Esophagus (tissue), 2 donors: ENCODE data around the gene CCDC192. TPM values are rescaled to one million over a fixed set of nuclear protein-coding genes. Genes with fewer than 3 reads are reported as not detected.

Experiments
- H3K27ac ChIP-seq, 2 donors: one replicate each; pipeline ENCODE4 v1.5.1; 2013; ENCODE audit warnings: low read depth in 2 of 2, mild to moderate bottlenecking in 2 of 2, inconsistent platforms in 1 of 2, low read length in 1 of 2, moderate library complexity in 1 of 2
- H3K27me3 ChIP-seq, 2 donors: one replicate each; pipeline ENCODE4 v1.6.1; 2013; ENCODE audit warnings: low read length in 2 of 2, control low read depth in 1 of 2, mild to moderate bottlenecking in 1 of 2; ENCODE audit not compliant: insufficient read depth in 2 of 2, control insufficient read depth in 1 of 2
- H3K36me3 ChIP-seq, 2 donors: one replicate each; pipeline ENCODE4 v1.6.1; 2013; ENCODE audit warnings: low read length in 1 of 2; ENCODE audit not compliant: control insufficient read depth in 2 of 2, insufficient read depth in 2 of 2
- H3K4me1 ChIP-seq, 2 donors: one replicate each; pipeline ENCODE4 v1.6.1; 2013; ENCODE audit warnings: low read length in 1 of 2; ENCODE audit not compliant: control insufficient read depth in 2 of 2, insufficient read depth in 2 of 2
- H3K4me3 ChIP-seq, 2 donors: one replicate each; pipeline ENCODE4 v1.5.1; 2013; ENCODE audit warnings: low read length in 2 of 2, mild to moderate bottlenecking in 2 of 2, low read depth in 1 of 2, moderate library complexity in 1 of 2
- H3K9me3 ChIP-seq, 2 donors: one replicate each; pipeline ENCODE4 v1.6.1; 2013; ENCODE audit warnings: mild to moderate bottlenecking in 2 of 2, low read depth in 1 of 2, low read length in 1 of 2, moderate library complexity in 1 of 2; ENCODE audit not compliant: control insufficient read depth in 2 of 2, insufficient read depth in 1 of 2
- WGBS, 2 donors: extraction: QIAGEN DNeasy Blood & Tissue Kit; methylation state at CpG; one replicate each; pipeline ENCODE4 v1.1.7; 2013; 5-methylcytosine and 5-hydroxymethylcytosine counted together
- polyA plus RNA-seq, 2 donors: library from polyadenylated mRNA; stranded (reverse); fragments of 200-250 nt; gene quantifications; one replicate each; pipeline ENCODE4 v1.2.3, GENCODE V29; 2013
- donor health status: healthy with polysubstance abuse.
- donor health status: Bipolar disorder and iron deficiency.

The CCDC192 gene
- polyA plus RNA-seq, 2 donors: not detected

- no peak overlapping the region for H3K4me3 ChIP-seq
Observed at GRCh38 chr5:127813633-127814587, 110.7 kb downstream of the CCDC192 start.

GRCh38 chr5:127814588-127814973 lies 111.4 kb downstream of the CCDC192 start:
- Histone ChIP-seq H3K9me3 (no peaks in the 10 kb centered on the region), H3K4me1 (peaks cover 0 to 3% of the 10 kb centered on the region in 2 donors), H3K4me3 (no peak overlapping the region), H3K36me3 (no peaks in the 10 kb centered on the region), H3K27me3 (no peaks in the 10 kb centered on the region), H3K27ac (no peak overlapping the region)
- WGBS, 2 donors: 71 to 84% methylated on average over 3 of the region's 3 CpGs

More at GRCh38 chr5:127813633-127814587, 110.7 kb downstream of the CCDC192 start:
- Histone ChIP-seq H3K27me3 (no peaks in the 10 kb centered on the region), H3K27ac (no peak overlapping the region), H3K4me1 (peaks cover 0 to 3% of the 10 kb centered on the region in 2 donors), H3K9me3 (no peaks in the 10 kb centered on the region), H3K36me3 (no peaks in the 10 kb centered on the region)
- 66% methylated on average over 4 of the region's 4 CpGs for WGBS, 2 donors

DNA sequence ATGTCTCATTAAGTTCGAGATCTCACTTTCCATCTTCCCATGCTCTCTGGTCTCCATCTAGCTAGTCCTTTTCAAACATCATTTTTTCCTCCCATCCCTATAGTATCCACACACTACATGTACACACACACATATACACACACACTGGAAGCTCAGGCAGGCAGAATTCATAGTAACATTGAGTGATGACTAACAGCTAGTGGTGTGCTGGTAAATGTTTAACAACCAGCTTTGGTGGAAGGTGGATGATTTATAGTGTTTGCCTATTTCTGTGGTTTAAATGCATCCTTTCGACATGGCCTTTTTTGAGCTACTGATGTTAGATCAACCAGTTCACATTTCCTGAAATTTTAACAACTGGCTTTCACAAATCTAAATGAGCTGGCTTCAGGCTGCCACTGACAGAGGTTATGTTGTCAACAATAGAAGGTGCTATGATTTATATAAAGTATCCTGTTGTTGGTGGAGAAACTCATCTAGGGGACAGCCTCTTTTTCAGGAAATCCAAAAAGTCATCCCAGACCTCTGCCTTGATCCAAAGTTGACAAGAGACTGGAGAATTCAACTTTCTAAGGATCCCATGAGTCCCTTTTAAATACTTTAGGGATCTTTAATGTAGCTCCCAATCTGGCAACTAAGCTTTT lies 117.8 kb downstream of the CCDC192 start:
- no peaks in the 10 kb centered on the region for H3K27me3 ChIP-seq
- no peaks in the 10 kb centered on the region for H3K9me3 ChIP-seq
- H3K4me1 ChIP-seq: no peaks in the 10 kb centered on the region
- no peaks in the 10 kb centered on the region for H3K36me3 ChIP-seq
- no peak overlapping the region for H3K4me3 ChIP-seq
- H3K27ac ChIP-seq: no peak overlapping the region
- 59 to 70% methylated on average over 2 of the region's 2 CpGs for WGBS, 2 donors

GRCh38 chr5:127821896-127822295 lies 118.7 kb downstream of the CCDC192 start:
- WGBS, 2 donors: 86 to 92% methylated on average over 3 of the region's 3 CpGs
- Histone ChIP-seq H3K27ac (no peak overlapping the region), H3K9me3 (no peaks in the 10 kb centered on the region), H3K27me3 (no peaks in the 10 kb centered on the region), H3K4me1 (no peaks in the 10 kb centered on the region), H3K36me3 (no peaks in the 10 kb centered on the region), H3K4me3 (no peak overlapping the region)

- Histone ChIP-seq H3K9me3 (no peaks in the 10 kb centered on the region), H3K27me3 (no peaks in the 10 kb centered on the region), H3K36me3 (no peaks in the 10 kb centered on the region), H3K27ac (no peak overlapping the region), H3K4me3 (no peak overlapping the region), H3K4me1 (no peaks in the 10 kb centered on the region)
- whole genome bisulfite sequencing, 2 donors: 71 to 84% methylated on average over 2 of the region's 2 CpGs
Observed at GRCh38 chr5:127824126-127824525, 120.9 kb downstream of the CCDC192 start.

DNA sequence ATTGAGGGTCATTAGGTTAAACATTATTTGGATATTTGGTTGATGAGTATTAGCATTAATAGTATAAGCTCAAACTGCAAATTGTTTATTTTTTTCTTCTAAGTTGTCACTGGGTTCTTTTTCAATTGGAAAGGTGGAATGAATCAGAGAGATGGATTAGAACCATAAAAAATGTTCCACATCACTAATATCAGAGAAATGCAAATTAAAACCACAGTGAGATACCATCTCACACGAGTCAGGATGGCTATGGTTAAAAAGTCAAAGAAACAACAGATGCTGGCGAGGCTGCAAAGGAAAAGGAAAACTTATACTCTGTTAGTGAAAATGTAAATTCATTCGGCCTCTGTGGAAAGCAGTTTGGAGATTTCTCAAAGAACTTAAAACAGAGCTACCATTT lies 122.8 kb downstream of the CCDC192 start:
- no peak overlapping the region for H3K4me3 ChIP-seq
- no peaks in the 10 kb centered on the region for H3K36me3 ChIP-seq
- H3K9me3 ChIP-seq: no peaks in the 10 kb centered on the region
- no peak overlapping the region for H3K27ac ChIP-seq
- no peaks in the 10 kb centered on the region for H3K4me1 ChIP-seq
- no peaks in the 10 kb centered on the region for H3K27me3 ChIP-seq
- 73 to 77% methylated on average over 3 of the region's 3 CpGs for WGBS, 2 donors

- H3K4me1 ChIP-seq: no peaks in the 10 kb centered on the region
- WGBS, 2 donors: 87 to 88% methylated on average over 6 of the region's 6 CpGs
Observed at GRCh38 chr5:127827451-127827850, 124.3 kb downstream of the CCDC192 start.

GRCh38 chr5:127830157-127830556 lies 127.0 kb downstream of the CCDC192 start:
- no peak overlapping the region for H3K27ac ChIP-seq
- H3K36me3 ChIP-seq: no peaks in the 10 kb centered on the region
- WGBS, 2 donors: 88 to 89% methylated on average over 3 of the region's 3 CpGs
- H3K4me1 ChIP-seq: no peaks in the 10 kb centered on the region
- no peaks in the 10 kb centered on the region for H3K9me3 ChIP-seq
- H3K27me3 ChIP-seq: no peaks in the 10 kb centered on the region
- no peak overlapping the region for H3K4me3 ChIP-seq

More at GRCh38 chr5:127827451-127827850, 124.3 kb downstream of the CCDC192 start:
- Histone ChIP-seq H3K4me3 (no peak overlapping the region), H3K36me3 (no peaks in the 10 kb centered on the region), H3K27me3 (no peaks in the 10 kb centered on the region), H3K9me3 (no peaks in the 10 kb centered on the region), H3K27ac (no peak overlapping the region)

DNA sequence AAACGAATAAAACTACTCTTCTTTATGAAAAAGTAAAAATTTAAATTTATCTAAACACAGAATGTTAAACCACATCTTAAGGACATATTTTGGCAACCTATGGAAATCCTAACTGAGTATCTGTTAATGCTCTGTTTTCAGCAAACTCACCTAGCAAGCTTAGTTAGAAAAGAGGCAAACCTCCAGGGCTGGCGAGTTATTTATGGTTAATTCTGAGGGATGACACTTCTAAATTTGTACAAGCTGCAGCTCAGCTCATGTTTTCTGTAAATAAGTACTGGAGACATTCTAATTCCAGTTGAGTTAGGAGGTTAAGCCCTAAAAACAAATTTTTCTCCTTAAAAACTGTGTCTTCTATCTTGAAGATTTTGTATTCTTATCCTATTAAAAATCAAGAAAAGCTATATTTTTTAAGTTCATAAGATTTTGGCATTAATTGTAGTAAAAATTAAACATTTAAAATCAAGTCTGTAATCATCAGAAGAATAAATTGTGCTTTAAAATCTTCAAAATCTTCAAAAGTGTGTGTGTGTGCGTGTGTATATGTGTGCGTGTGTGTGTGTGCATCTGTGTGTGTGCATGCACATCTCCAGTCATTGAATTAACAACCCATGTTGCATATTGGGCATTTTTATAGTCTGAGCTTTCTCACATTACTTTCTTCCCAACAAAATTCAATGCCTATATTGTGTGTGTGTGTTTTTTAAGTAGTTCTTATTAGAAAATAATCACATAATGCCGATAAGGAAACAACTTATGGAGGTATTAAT lies 127.8 kb downstream of the CCDC192 start:
- H3K27ac ChIP-seq: no peak overlapping the region
- no peaks in the 10 kb centered on the region for H3K9me3 ChIP-seq
- no peaks in the 10 kb centered on the region for H3K36me3 ChIP-seq
- no peaks in the 10 kb centered on the region for H3K27me3 ChIP-seq
- no peaks in the 10 kb centered on the region for H3K4me1 ChIP-seq
- no peak overlapping the region for H3K4me3 ChIP-seq
- 85 to 88% methylated on average over 5 of the region's 5 CpGs for WGBS, 2 donors
